ENCODE measurements around the gene RUSC2. TPM values are rescaled to one million over a fixed set of nuclear protein-coding genes. Genes with fewer than 3 reads are reported as not detected.

Gene RUSC2
- polyA plus RNA-seq, 1 donor from 2014 or later: 46.4 TPM

DNA sequence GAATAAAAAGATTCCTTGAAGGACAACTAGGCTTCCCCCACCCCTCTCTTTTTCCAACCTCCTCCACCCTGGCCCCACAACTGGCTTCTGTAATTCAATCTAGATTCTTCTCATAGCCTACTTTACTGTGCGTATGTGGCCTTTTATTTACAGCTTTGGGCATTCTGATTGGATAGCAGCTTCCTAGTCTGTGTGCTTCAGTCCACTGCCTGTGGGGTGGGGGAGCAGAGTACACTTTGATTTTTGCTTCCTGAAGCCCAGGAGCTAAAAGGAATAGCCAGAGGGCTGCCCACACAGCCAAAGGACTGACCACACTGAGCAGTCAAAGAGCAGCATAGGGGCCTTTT lies 30.4 kb downstream of the RUSC2 start:
- no peak overlapping the region for H3K27ac ChIP-seq (ENCODE audit: low read length)
- H3K36me3 ChIP-seq (ENCODE audit: insufficient read depth, low read length): no peaks in the 10 kb centered on the region
- no peak overlapping the region for H3K9ac ChIP-seq (ENCODE audit: low read length)
- H2AFZ ChIP-seq (ENCODE audit: low read depth, low read length): no peak overlapping the region
- H3K9me2 ChIP-seq (ENCODE audit: insufficient read depth, low read length): no peaks in the 10 kb centered on the region
- H3K4me3 ChIP-seq (ENCODE audit: low read length): no peak overlapping the region
- H3K4me2 ChIP-seq (ENCODE audit: low read length): no peak overlapping the region
- no peak for TF ChIP-seq SMC3 (conservative IDR thresholded peaks at IDR 0.05; ENCODE audit: poor library complexity)
- TF ChIP-seq, protein P1, sequence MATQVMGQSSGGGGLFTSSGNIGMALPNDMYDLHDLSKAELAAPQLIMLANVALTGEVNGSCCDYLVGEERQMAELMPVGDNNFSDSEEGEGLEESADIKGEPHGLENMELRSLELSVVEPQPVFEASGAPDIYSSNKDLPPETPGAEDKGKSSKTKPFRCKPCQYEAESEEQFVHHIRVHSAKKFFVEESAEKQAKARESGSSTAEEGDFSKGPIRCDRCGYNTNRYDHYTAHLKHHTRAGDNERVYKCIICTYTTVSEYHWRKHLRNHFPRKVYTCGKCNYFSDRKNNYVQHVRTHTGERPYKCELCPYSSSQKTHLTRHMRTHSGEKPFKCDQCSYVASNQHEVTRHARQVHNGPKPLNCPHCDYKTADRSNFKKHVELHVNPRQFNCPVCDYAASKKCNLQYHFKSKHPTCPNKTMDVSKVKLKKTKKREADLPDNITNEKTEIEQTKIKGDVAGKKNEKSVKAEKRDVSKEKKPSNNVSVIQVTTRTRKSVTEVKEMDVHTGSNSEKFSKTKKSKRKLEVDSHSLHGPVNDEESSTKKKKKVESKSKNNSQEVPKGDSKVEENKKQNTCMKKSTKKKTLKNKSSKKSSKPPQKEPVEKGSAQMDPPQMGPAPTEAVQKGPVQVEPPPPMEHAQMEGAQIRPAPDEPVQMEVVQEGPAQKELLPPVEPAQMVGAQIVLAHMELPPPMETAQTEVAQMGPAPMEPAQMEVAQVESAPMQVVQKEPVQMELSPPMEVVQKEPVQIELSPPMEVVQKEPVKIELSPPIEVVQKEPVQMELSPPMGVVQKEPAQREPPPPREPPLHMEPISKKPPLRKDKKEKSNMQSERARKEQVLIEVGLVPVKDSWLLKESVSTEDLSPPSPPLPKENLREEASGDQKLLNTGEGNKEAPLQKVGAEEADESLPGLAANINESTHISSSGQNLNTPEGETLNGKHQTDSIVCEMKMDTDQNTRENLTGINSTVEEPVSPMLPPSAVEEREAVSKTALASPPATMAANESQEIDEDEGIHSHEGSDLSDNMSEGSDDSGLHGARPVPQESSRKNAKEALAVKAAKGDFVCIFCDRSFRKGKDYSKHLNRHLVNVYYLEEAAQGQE (IDR thresholded peaks at IDR 0.05; ENCODE audit: borderline replicate concordance): no peak
- no peak for TF ChIP-seq EP300 (conservative IDR thresholded peaks at IDR 0.05; ENCODE audit: poor library complexity, severe bottlenecking)
- no peak for TF ChIP-seq POLR2AphosphoS5 (IDR thresholded peaks at IDR 0.05)
- TF ChIP-seq MXI1 (conservative IDR thresholded peaks at IDR 0.05; ENCODE audit: poor library complexity, severe bottlenecking): no peak
- TF ChIP-seq, protein P2, sequence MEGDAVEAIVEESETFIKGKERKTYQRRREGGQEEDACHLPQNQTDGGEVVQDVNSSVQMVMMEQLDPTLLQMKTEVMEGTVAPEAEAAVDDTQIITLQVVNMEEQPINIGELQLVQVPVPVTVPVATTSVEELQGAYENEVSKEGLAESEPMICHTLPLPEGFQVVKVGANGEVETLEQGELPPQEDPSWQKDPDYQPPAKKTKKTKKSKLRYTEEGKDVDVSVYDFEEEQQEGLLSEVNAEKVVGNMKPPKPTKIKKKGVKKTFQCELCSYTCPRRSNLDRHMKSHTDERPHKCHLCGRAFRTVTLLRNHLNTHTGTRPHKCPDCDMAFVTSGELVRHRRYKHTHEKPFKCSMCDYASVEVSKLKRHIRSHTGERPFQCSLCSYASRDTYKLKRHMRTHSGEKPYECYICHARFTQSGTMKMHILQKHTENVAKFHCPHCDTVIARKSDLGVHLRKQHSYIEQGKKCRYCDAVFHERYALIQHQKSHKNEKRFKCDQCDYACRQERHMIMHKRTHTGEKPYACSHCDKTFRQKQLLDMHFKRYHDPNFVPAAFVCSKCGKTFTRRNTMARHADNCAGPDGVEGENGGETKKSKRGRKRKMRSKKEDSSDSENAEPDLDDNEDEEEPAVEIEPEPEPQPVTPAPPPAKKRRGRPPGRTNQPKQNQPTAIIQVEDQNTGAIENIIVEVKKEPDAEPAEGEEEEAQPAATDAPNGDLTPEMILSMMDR (IDR thresholded peaks at IDR 0.05; ENCODE audit: poor library complexity, severe bottlenecking): no peak
- TF ChIP-seq EZH2 (IDR thresholded peaks at IDR 0.05; ENCODE audit: borderline replicate concordance, insufficient read depth, low read length, poor library complexity, severe bottlenecking): no peak
- TF ChIP-seq RAD21 (conservative IDR thresholded peaks at IDR 0.05): no peak
- TF ChIP-seq TAF1 (IDR thresholded peaks at IDR 0.05; ENCODE audit: low read depth): no peak
- no peaks in the 10 kb centered on the region for H4K20me1 ChIP-seq (ENCODE audit: insufficient read depth)
- no peaks in the 10 kb centered on the region for H3K27me3 ChIP-seq (ENCODE audit: insufficient read depth, low read depth, low read length)
- no peaks in the 10 kb centered on the region for H3K9me3 ChIP-seq (ENCODE audit: low read length)
- no peaks in the 10 kb centered on the region for H3F3A ChIP-seq (ENCODE audit: insufficient read depth, low read length, poor library complexity, severe bottlenecking)
- no peaks in the 10 kb centered on the region for H3K79me2 ChIP-seq (replicated peaks; ENCODE audit: insufficient read depth, low read length)

DNA sequence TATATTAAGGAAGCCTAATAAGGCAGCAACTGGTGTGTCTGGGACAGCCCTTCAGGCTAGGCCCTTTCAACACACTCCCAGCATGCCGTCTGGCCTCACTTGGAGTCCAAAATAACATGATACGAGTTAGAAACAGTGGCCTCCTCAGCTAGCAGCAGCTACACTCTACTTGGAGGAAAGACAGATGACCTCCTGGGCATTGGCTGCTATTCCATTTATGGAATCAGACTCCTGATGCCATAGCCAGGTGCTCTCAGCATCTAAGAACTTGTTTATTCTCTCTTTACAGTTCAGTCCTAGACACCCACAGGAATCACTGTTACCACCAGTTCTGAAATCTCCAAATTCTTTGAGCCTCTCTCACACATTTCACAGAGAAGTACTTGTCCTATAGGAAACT lies 31.8 kb downstream of the RUSC2 start:
- no peaks in the 10 kb centered on the region for H3K9me3 ChIP-seq (ENCODE audit: low read length)
- H4K20me1 ChIP-seq (ENCODE audit: insufficient read depth): no peaks in the 10 kb centered on the region
- H3K36me3 ChIP-seq (ENCODE audit: insufficient read depth, low read length): no peaks in the 10 kb centered on the region
- H2AFZ ChIP-seq (ENCODE audit: low read depth, low read length): no peak overlapping the region
- H3F3A ChIP-seq (ENCODE audit: insufficient read depth, low read length, poor library complexity, severe bottlenecking): no peaks in the 10 kb centered on the region
- TF ChIP-seq RAD21 (conservative IDR thresholded peaks at IDR 0.05) (no peak), EZH2 (IDR thresholded peaks at IDR 0.05; ENCODE audit: borderline replicate concordance, insufficient read depth, low read length, poor library complexity, severe bottlenecking) (no peak), EP300 (conservative IDR thresholded peaks at IDR 0.05; ENCODE audit: poor library complexity, severe bottlenecking) (no peak), TAF1 (IDR thresholded peaks at IDR 0.05; ENCODE audit: low read depth) (no peak), POLR2AphosphoS5 (IDR thresholded peaks at IDR 0.05) (no peak), MXI1 (conservative IDR thresholded peaks at IDR 0.05; ENCODE audit: poor library complexity, severe bottlenecking) (no peak), SMC3 (conservative IDR thresholded peaks at IDR 0.05; ENCODE audit: poor library complexity) (no peak)
- TF ChIP-seq, protein P1 (IDR thresholded peaks at IDR 0.05; ENCODE audit: borderline replicate concordance): no peak
- TF ChIP-seq, protein P2 (IDR thresholded peaks at IDR 0.05; ENCODE audit: poor library complexity, severe bottlenecking): no peak
- H3K9ac ChIP-seq (ENCODE audit: low read length): no peak overlapping the region
- no peak overlapping the region for H3K4me3 ChIP-seq (ENCODE audit: low read length)
- H3K27ac ChIP-seq (ENCODE audit: low read length): no peak overlapping the region
- H3K79me2 ChIP-seq (replicated peaks; ENCODE audit: insufficient read depth, low read length): no peaks in the 10 kb centered on the region
- no peaks in the 10 kb centered on the region for H3K9me2 ChIP-seq (ENCODE audit: insufficient read depth, low read length)
- H3K27me3 ChIP-seq (ENCODE audit: insufficient read depth, low read depth, low read length): no peaks in the 10 kb centered on the region
- no peak overlapping the region for H3K4me2 ChIP-seq (ENCODE audit: low read length)

All from neural cell (in vitro differentiated cells).